22Rv1 (cell line): ENCODE measurements around the gene MLLT1.

Source experiments
- H3K27ac ChIP-seq: fragments of 450-650 bp; 2 replicates; pipeline ENCODE4 v1.5.1; 2017
- CTCF ChIP-seq: fragments of 450-650 bp; IDR thresholded peaks from 2 replicates; pipeline ENCODE4 v1.5.1; 2017; ENCODE audit warnings: mild to moderate bottlenecking
- ZFX ChIP-seq: fragments of 450-650 bp; IDR thresholded peaks from 2 replicates; pipeline ENCODE4 v1.6.1; 2017; ENCODE audit warnings: antibody characterized with exemption, borderline replicate concordance

MLLT1 gene

DNA sequence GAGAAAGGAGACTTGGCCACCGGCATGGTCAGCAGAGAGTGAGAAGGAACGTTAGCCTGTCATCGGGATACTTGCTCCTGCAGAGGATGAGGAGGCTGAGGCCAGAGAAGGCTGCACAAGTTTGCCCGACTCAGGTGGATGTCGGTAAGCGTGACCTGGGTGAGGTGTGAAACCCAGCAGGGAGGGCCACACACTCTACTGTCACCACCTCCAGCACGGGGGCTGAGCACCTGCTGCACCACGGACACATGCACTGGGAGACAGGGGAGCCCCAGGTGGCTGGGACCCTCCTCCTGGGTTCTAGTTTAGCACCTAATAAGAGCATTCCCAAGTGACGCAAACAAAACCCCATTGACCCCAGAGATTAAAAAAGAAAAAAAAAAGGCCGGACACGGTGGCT, 17.3 kb downstream of the MLLT1 start:
- no peak for TF ChIP-seq ZFX
- no peak for TF ChIP-seq CTCF
- no peak overlapping the region for H3K27ac ChIP-seq

- no peak overlapping the region for H3K27ac ChIP-seq
- TF ChIP-seq CTCF = no peak
- TF ChIP-seq ZFX = no peak
Observed at GRCh38 chr19:6261883-6262282, 17.9 kb downstream of the MLLT1 start.

DNA sequence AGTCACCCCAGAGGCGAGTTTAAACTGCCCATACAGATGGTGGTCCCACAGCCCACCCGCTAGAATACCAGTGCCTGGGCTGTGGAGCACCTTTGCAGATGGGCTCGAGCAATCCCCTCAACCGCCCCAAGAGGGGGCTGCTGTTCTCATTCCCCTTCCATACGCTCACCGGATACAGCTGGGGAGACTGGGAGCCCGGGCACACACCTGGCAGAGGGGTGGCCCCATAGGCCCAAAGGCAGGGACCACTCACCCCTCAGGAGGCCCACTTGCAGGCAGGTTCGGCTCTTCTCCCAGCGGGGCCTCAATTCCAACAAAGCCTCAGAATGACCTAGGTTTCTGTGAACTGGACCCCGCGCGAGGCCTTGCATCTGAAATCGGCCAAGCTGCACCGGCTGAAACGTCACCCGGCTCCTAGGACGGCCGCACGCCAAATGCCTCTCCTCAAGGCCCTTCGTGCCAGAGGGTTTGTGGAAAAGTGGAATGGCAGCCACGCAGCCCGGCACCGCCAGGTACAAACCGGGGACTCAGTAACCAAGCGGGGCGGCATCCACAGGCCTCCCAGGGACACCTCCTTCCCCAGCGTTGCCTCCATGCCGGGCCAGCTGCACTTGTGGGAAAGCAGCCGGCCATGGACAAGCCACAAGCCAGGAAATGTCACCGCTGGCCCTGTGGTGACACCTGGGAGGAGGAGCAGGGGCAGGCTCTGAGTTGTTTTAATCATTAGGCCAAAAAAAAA, 18.7 kb downstream of the MLLT1 start:
- no peak overlapping the region for H3K27ac ChIP-seq
- TF ChIP-seq CTCF (peak; percentile 68), ZFX (no peak)

- no peak for TF ChIP-seq ZFX
- TF ChIP-seq CTCF = no peak
- H3K27ac ChIP-seq = no peak overlapping the region
Observed at GRCh38 chr19:6260376-6260775, 19.4 kb downstream of the MLLT1 start.

DNA sequence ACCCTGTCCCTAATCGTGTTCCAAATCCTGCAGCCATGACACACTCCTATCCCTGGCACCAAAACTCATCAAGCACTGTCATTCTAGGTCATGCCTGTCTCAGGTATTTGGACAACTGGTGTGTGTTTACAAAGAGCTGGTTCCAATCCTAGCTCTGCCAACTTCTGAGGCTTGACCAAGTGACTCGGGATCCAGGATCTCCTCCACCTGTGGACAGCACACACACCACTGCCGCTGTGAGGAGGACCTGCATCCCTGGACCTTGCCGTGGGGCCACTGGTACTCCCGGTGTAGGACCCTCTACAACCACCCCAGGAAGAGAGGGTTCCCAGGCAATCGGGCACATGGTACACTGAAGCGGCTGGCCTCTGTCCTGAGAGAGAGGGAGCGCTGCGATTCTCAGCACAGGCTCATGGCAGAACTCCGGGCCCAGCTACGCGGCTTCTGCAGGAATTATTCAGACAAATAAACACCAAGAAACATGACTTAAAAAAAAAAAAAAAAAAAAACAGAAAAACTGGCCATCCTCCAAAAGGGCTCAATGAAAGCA, 20.4 kb downstream of the MLLT1 start:
- H3K27ac ChIP-seq = no peak overlapping the region
- TF ChIP-seq CTCF = no peak
- TF ChIP-seq ZFX = no peak

- H3K27ac ChIP-seq = no peak overlapping the region
- TF ChIP-seq CTCF (no peak), ZFX (no peak)
Observed at GRCh38 chr19:6258812-6259311, 20.9 kb downstream of the MLLT1 start.

DNA sequence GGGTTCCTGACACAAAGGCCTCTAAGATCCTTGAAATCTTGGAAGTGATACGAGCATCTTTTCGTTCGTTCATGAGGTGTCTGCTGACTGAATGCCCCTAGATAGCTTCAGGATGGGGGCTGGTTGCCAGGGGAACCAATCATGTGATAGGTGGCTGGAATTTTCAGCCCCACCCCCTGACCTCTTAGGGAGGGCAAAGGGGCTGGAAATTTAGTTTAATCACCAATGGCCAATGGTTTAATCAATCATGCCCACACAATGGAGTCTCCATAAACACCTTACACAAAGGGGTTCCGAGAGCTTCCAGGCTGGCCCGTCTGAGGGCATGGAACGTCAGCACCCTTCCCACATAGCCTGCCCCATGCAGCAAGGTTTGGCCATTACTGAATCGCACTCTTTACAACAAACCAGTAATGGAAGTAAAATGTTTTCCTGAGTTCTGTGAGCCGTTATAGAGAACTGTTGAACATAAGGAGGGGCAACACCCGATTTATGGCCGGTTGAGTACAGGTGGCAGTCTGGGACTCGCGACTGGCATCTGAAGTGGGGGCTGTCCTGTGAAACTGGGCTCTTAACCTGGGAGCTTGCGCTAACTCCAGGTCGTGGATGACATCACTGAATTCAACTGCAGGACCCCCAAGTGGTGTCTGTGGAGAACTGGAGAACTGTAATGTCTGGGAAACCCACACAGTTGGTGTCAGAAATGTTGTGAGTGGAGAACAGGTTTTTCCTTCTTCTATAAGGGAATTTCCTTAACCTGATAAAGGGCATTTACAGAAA, 25.6 kb downstream of the MLLT1 start:
- no peak overlapping the region for H3K27ac ChIP-seq
- TF ChIP-seq CTCF = no peak
- TF ChIP-seq ZFX = no peak
